ENCODE measurements around the gene SLC30A2. TPM values are rescaled to one million over a fixed set of nuclear protein-coding genes. Genes with fewer than 3 reads are reported as not detected.

SLC30A2 gene
- polyA plus RNA-seq, 3 donors, result not detected

DNA sequence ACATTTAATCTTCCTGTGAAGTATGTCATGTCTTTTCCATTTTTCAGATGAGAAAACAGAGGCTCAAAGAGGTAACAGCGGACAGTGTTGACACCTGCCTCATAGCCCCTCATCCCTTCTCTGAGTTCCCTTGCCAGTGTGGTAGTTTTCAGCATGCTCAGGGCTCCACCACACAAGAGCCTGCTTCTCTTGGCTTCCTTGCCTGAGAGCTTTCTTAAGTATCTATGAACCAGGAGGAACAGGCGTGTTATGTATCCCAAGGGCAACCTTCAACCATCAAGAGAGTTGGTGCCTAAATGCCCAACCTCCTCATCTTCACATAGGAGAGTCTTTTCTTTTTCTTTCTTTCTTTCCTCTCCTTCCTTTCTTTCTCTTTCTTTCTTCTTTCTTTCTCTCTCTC, 42.2 kb downstream of the SLC30A2 start:
- Mint-ChIP-seq H3K9me3 (no peaks in the 10 kb centered on the region), H3K27me3 (ENCODE audit: low read depth in 3 of 3) (peaks cover 0 to 5% (median 2%) of the 10 kb centered on the region in 3 donors), H3K27ac (peak overlapping the region in 1 of 7 donors; percentile 50), H3K36me3 (no peaks in the 10 kb centered on the region), H3K4me1 (peaks cover 19% of the 10 kb centered on the region), H3K4me3 (no peak overlapping the region)
- Histone ChIP-seq H3K4me2 (replicated peaks; ENCODE audit: extremely low read depth, low read length, poor library complexity, severe bottlenecking) (peak overlapping the region; percentile 19), H3K9ac (ENCODE audit: insufficient read depth, low read length, poor library complexity, severe bottlenecking) (no peak overlapping the region), H3K4me1 (ENCODE audit: control insufficient read depth in 1 of 2, insufficient read depth in 2 of 2, low read length in 2 of 2) (peaks cover 15 to 16% of the 10 kb centered on the region in 2 donors), H3K27me3 (ENCODE audit: control insufficient read depth in 2 of 2, insufficient read depth in 2 of 2, low read length in 2 of 2) (no peaks in the 10 kb centered on the region), H3K36me3 (replicated peaks in 1 of 2; ENCODE audit: control insufficient read depth in 1 of 2, insufficient read depth in 2 of 2, low read length in 2 of 2) (no peaks in the 10 kb centered on the region), H2AFZ (ENCODE audit: insufficient read depth, low read depth, low read length, poor library complexity, severe bottlenecking) (no peak overlapping the region), H3K9me3 (replicated peaks in 1 of 2; ENCODE audit: control insufficient read depth in 1 of 2, insufficient read depth in 1 of 2, low read length in 2 of 2) (no peaks in the 10 kb centered on the region), H3K79me2 (ENCODE audit: insufficient read depth, low read length) (no peaks in the 10 kb centered on the region), H3K4me3 (replicated peaks in 1 of 3; ENCODE audit: low read depth in 2 of 3, low read length in 3 of 3) (no peak overlapping the region), H4K20me1 (ENCODE audit: insufficient read depth, low read length) (no peaks in the 10 kb centered on the region), H3K27ac (ENCODE audit: low read depth in 1 of 2, low read length in 2 of 2) (no peak overlapping the region)
- intact Hi-C loops (cut with micrococcal nuclease), result no loop called here
- TF ChIP-seq, protein P1, sequence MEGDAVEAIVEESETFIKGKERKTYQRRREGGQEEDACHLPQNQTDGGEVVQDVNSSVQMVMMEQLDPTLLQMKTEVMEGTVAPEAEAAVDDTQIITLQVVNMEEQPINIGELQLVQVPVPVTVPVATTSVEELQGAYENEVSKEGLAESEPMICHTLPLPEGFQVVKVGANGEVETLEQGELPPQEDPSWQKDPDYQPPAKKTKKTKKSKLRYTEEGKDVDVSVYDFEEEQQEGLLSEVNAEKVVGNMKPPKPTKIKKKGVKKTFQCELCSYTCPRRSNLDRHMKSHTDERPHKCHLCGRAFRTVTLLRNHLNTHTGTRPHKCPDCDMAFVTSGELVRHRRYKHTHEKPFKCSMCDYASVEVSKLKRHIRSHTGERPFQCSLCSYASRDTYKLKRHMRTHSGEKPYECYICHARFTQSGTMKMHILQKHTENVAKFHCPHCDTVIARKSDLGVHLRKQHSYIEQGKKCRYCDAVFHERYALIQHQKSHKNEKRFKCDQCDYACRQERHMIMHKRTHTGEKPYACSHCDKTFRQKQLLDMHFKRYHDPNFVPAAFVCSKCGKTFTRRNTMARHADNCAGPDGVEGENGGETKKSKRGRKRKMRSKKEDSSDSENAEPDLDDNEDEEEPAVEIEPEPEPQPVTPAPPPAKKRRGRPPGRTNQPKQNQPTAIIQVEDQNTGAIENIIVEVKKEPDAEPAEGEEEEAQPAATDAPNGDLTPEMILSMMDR (IDR thresholded peaks at IDR 0.05), result no peak
- 70% methylated on average over 2 of the region's 2 CpGs for WGBS (ENCODE audit: insufficient coverage)
- DNase-seq, result no peak

DNA sequence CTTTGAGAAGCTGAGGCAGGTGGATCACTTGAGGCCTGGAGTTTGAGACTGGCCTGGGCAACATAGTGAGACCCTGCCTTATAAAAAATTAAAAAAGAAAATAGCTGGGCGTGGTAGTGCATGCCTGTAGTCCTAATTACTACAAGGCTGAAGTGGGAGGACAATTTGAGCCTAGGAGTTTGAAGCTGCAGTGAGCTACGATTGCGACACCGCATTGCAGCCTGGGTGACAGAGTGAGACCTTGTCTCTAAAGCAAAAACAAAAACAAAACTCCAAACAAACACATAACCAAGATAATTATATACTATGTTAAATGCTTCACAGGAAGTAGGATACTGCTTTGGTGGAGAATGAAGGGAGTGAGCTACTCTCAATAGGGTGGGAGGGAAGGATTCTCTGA, 42.7 kb downstream of the SLC30A2 start:
- Mint-ChIP-seq H3K36me3 (no peaks in the 10 kb centered on the region), H3K4me3 (no peak overlapping the region), H3K27ac (no peak overlapping the region), H3K27me3 (ENCODE audit: low read depth in 3 of 3) (peaks cover 0 to 5% (median 2%) of the 10 kb centered on the region in 3 donors), H3K9me3 (no peaks in the 10 kb centered on the region), H3K4me1 (peaks cover 23% of the 10 kb centered on the region)
- no peaks in the 10 kb centered on the region for H3K9me3 ChIP-seq (replicated peaks in 1 of 2; ENCODE audit: control insufficient read depth in 1 of 2, insufficient read depth in 1 of 2, low read length in 2 of 2)
- intact Hi-C loops (cut with micrococcal nuclease), result no loop called here
- WGBS (ENCODE audit: insufficient coverage), result no CpG with 5 or more reads among the region's 4 CpGs
- no peak overlapping the region for H3K4me2 ChIP-seq (replicated peaks; ENCODE audit: extremely low read depth, low read length, poor library complexity, severe bottlenecking)
- TF ChIP-seq, protein P1 (IDR thresholded peaks at IDR 0.05), result no peak
- no peak overlapping the region for H3K9ac ChIP-seq (ENCODE audit: insufficient read depth, low read length, poor library complexity, severe bottlenecking)
- no peak overlapping the region for H2AFZ ChIP-seq (ENCODE audit: insufficient read depth, low read depth, low read length, poor library complexity, severe bottlenecking)
- no peaks in the 10 kb centered on the region for H4K20me1 ChIP-seq (ENCODE audit: insufficient read depth, low read length)
- no peak overlapping the region for H3K4me3 ChIP-seq (replicated peaks in 1 of 3; ENCODE audit: low read depth in 2 of 3, low read length in 3 of 3)
- no peaks in the 10 kb centered on the region for H3K36me3 ChIP-seq (replicated peaks in 1 of 2; ENCODE audit: control insufficient read depth in 1 of 2, insufficient read depth in 2 of 2, low read length in 2 of 2)
- peaks cover 19 to 20% of the 10 kb centered on the region in 2 donors for H3K4me1 ChIP-seq (ENCODE audit: control insufficient read depth in 1 of 2, insufficient read depth in 2 of 2, low read length in 2 of 2)
- no peak for DNase-seq
- H3K27me3 ChIP-seq (ENCODE audit: control insufficient read depth in 2 of 2, insufficient read depth in 2 of 2, low read length in 2 of 2), result no peaks in the 10 kb centered on the region
- H3K27ac ChIP-seq (ENCODE audit: low read depth in 1 of 2, low read length in 2 of 2), result no peak overlapping the region
- no peaks in the 10 kb centered on the region for H3K79me2 ChIP-seq (ENCODE audit: insufficient read depth, low read length)

All from CD14-positive monocyte (primary cell).